GM12878 (cell line): ENCODE measurements around the gene CAMK2A. TPM values are rescaled to one million over a fixed set of nuclear protein-coding genes. Genes with fewer than 3 reads are reported as not detected.

Experiments
- ATAC-seq: fragments of 200-7000 bp; cut with Tn5 transposase; 3 replicates; pipeline ENCODE4 v1.9.1; 2020; ENCODE audit warnings: mild to moderate bottlenecking, moderate library complexity
- BruUV-seq: library from RNA; stranded (reverse); fragments of 400-500 nt; replicated peaks from 2 replicates; lab custom pipeline; 2021; lab: Mats Ljungman, UMichigan
- CTCF ChIA-PET: fragments of 300-600 bp; sonication (Branson Sonifier 250); formaldehyde crosslinking; extraction: SDS; loops from one replicate; lab custom pipeline; 2021; ENCODE audit warnings: inconsistent platforms; lab: Yijun Ruan, JAX
- POLR2A ChIA-PET: fragments of 350-600 bp; formaldehyde crosslinking; extraction: SDS; loops from one replicate; lab custom pipeline; 2021; ENCODE audit warnings: inconsistent platforms; lab: Charles Lee
- RAD21 ChIA-PET: fragments of 300-600 bp; sonication (Branson Sonifier 250); formaldehyde crosslinking; loops from one replicate; lab custom pipeline; 2023; ENCODE audit warnings: antibody characterized with exemption; ENCODE audit not compliant: unreplicated experiment; lab: Charles Lee
- SMC1A ChIA-PET: fragments of 300-600 bp; sonication (Branson Sonifier 250); formaldehyde crosslinking; loops from one replicate; lab custom pipeline; 2023; ENCODE audit not compliant: unreplicated experiment, uncharacterized antibody; lab: Charles Lee
- DNase-seq: peaks from one replicate; pipeline ENCODE4 v3.0.0-alpha.2; 2011; ENCODE audit warnings: low read depth, low spot score
- FAIRE-seq: peaks from 3 replicates; lab custom pipeline; 2011; peaks lifted over from hg19 to GRCh38; lab: Jason Lieb, UNC
- H2AFZ ChIP-seq: 2 replicates; pipeline ENCODE4 v1.6.0; 2011; ENCODE audit warnings: low read depth, low read length, control low read depth; ENCODE audit not compliant: control insufficient read depth
- H3K27ac ChIP-seq: 2 replicates; pipeline ENCODE4 v1.5.1; 2011; ENCODE audit warnings: control low read depth; ENCODE audit not compliant: control insufficient read depth, insufficient read depth
- H3K27me3 ChIP-seq, 2 experiments: replicated peaks in 1 of 2; 2 replicates each; pipeline versions ENCODE4 v1.6.0 to v1.6.1; 2011; ENCODE audit warnings: low read length in 1 of 2; ENCODE audit not compliant: control insufficient read depth in 2 of 2, insufficient read depth in 2 of 2
- H3K36me3 ChIP-seq, 2 experiments: 2 replicates each; pipeline ENCODE4 v1.5.1; 2011; ENCODE audit warnings: low read length in 1 of 2; ENCODE audit not compliant: control insufficient read depth in 2 of 2, insufficient read depth in 2 of 2
- H3K4me1 ChIP-seq: 2 replicates; pipeline ENCODE4 v1.6.1; 2011; ENCODE audit warnings: mild to moderate bottlenecking, low read length, moderate library complexity, mixed read lengths; ENCODE audit not compliant: control insufficient read depth, insufficient read depth
- H3K4me2 ChIP-seq: 2 replicates; pipeline ENCODE4 v1.6.0; 2011; ENCODE audit warnings: control low read depth; ENCODE audit not compliant: control insufficient read depth, insufficient read depth
- H3K4me3 ChIP-seq: fragments of 200-600 bp; sonication (generic); 2 replicates; pipeline ENCODE4 v1.5.1; 2016
- H3K79me2 ChIP-seq: 2 replicates; pipeline ENCODE4 v1.6.0; 2011; ENCODE audit warnings: low read length; ENCODE audit not compliant: control insufficient read depth, insufficient read depth
- H3K9ac ChIP-seq: 2 replicates; pipeline ENCODE4 v1.8.0; 2011; ENCODE audit warnings: low read length, control low read depth, mixed read lengths; ENCODE audit not compliant: control insufficient read depth, insufficient read depth
- H3K9me3 ChIP-seq: replicated peaks from 3 replicates; pipeline ENCODE4 v1.5.1; 2011; ENCODE audit warnings: mild to moderate bottlenecking, low read length; ENCODE audit not compliant: control insufficient read depth, insufficient read depth
- H4K20me1 ChIP-seq: 2 replicates; pipeline ENCODE4 v1.6.0; 2011; ENCODE audit not compliant: control insufficient read depth, insufficient read depth
- ASH2L ChIP-seq: fragments of 300-600, 200-600 bp; sonication (generic); IDR thresholded peaks from 2 replicates; pipeline ENCODE4 v1.6.1; 2017; ENCODE audit warnings: low read depth, mild to moderate bottlenecking, borderline replicate concordance
- ATF2 ChIP-seq: IDR thresholded peaks from 2 replicates; pipeline ENCODE4 v1.6.1; 2012; ENCODE audit warnings: low read length, inconsistent platforms
- ATF3 ChIP-seq: IDR thresholded peaks from 2 replicates; pipeline ENCODE4 v1.6.1; 2011; ENCODE audit warnings: low read depth, mild to moderate bottlenecking, low read length, moderate library complexity, borderline replicate concordance; ENCODE audit errors: extremely low read depth
- E2F8 ChIP-seq: fragments of 450-650 bp; IDR thresholded peaks from 2 replicates; pipeline ENCODE4 v1.6.1; 2018; ENCODE audit warnings: mild to moderate bottlenecking, low read depth, moderate library complexity; ENCODE audit not compliant: partially characterized antibody
- FOXK2 ChIP-seq: fragments of 450-650 bp; IDR thresholded peaks from 2 replicates; pipeline ENCODE4 v1.6.1; 2017; ENCODE audit warnings: mild to moderate bottlenecking, moderate library complexity
- GATAD2B ChIP-seq: fragments of 450-650 bp; conservative IDR thresholded peaks from 2 replicates; pipeline ENCODE4 v1.6.1; 2017; ENCODE audit warnings: low read depth, mild to moderate bottlenecking, moderate library complexity
- IRF5 ChIP-seq: fragments of 450-650 bp; IDR thresholded peaks from 2 replicates; pipeline ENCODE4 v1.6.1; 2017; ENCODE audit warnings: borderline replicate concordance
- NFXL1 ChIP-seq: fragments of 450-650 bp; IDR thresholded peaks from 2 replicates; pipeline ENCODE4 v1.6.1; 2017; ENCODE audit warnings: antibody characterized with exemption, mild to moderate bottlenecking, borderline replicate concordance
- SMAD5 ChIP-seq: IDR thresholded peaks from 2 replicates; pipeline ENCODE4 v1.6.1; 2016; ENCODE audit warnings: antibody characterized with exemption, low read depth
- SPI1 ChIP-seq: IDR thresholded peaks from 2 replicates; pipeline ENCODE4 v1.6.1; 2011; ENCODE audit warnings: low read depth, mild to moderate bottlenecking, low read length, moderate library complexity, borderline replicate concordance; ENCODE audit not compliant: insufficient read depth
- TBL1XR1 ChIP-seq: IDR thresholded peaks from 2 replicates; pipeline ENCODE4 v1.6.1; 2012; ENCODE audit warnings: low read depth, low read length, improper control_type of control experiment
- ZZZ3 ChIP-seq: IDR thresholded peaks from 2 replicates; pipeline ENCODE4 v1.6.1; 2011; ENCODE audit warnings: low read depth; ENCODE audit not compliant: control insufficient read depth, insufficient read length
- WGBS: methylation state at CpG from one replicate; pipeline ENCODE4 v1.1.6; 2016; ENCODE audit warnings: low lambda C conversion rate; ENCODE audit not compliant: insufficient replicate concordance, insufficient coverage; ENCODE audit errors: missing lambda C conversion rate; 5-methylcytosine and 5-hydroxymethylcytosine counted together
- in situ Hi-C: fragments of 300-500 bp; cut with MboI; formaldehyde crosslinking; loops from 9 replicates; pipeline ENCODE4 v1.14.3; 2018; ENCODE audit warnings: mixed read lengths
- intact Hi-C: fragments of 100-400 bp; cut with micrococcal nuclease; formaldehyde crosslinking; loops from one replicate; pipeline ENCODE4 v1.14.2; 2022; ENCODE audit not compliant: unreplicated experiment
- polyA plus RNA-seq, 11 experiments: library from polyadenylated mRNA; depleted of rRNA in 4 of 11; unstranded in 6 of 11; stranded (reverse) in 5 of 11; fragments of >200 nt; fragmentation: Nextera tagmentation in 4 of 11; fragmentation: Illumina TruSeq in 1 of 11; extraction: Ambion mirVana in 4 of 11; extraction: Trizol in 1 of 11; gene quantifications; 1 replicate in 1 of 11; 2 replicates in 10 of 11; pipeline versions ENCODE4 v1.2.1 to v1.2.3, GENCODE V29; 2011 to 2016; ENCODE audit warnings: inconsistent platforms in 2 of 11, missing spikeins in 2 of 11, low read depth in 1 of 11
- total RNA-seq, 4 experiments: library from RNA; depleted of rRNA in 3 of 4; stranded (reverse); fragments of >200 nt in 3 of 4; fragmentation: Illumina TruSeq in 1 of 4; extraction: Trizol in 1 of 4; gene quantifications; 2 replicates each; pipeline versions ENCODE4 v1.2.1 to v1.2.3, GENCODE V29; 2013 to 2021

The CAMK2A gene
- total and polyA plus RNA-seq, 10 of the 15 experiments (the other 5 are each of a cell fraction or from before 2014, with no cell fraction given): 0.11 TPM; not detected in 9

- DNase-seq (no peak), FAIRE-seq (no peak), ATAC-seq (no peak)
- no peak overlapping the region for H3K4me2 ChIP-seq
- WGBS: 54% methylated on average over 4 of the region's 4 CpGs
- H3K9ac ChIP-seq: no peak overlapping the region
- no peak overlapping the region for H3K27ac ChIP-seq
- TF ChIP-seq SPI1 (no peak), SMAD5 (no peak), NFXL1 (no peak), ATF2 (no peak), GATAD2B (no peak)
- no TSS peak for BruUV-seq
- no peak overlapping the region for H2AFZ ChIP-seq
- no peaks in the 10 kb centered on the region for H3K79me2 ChIP-seq
- no peaks in the 10 kb centered on the region; the same call in 1 of the 2 replicates for H4K20me1 ChIP-seq
- CTCF ChIA-PET: no interaction called here
- no peaks in the 10 kb centered on the region for H3K36me3 ChIP-seq
- RAD21 ChIA-PET: no interaction called here
- intact Hi-C loops: no loop called here
- no peaks in the 10 kb centered on the region for H3K9me3 ChIP-seq
- H3K27me3 ChIP-seq: peaks cover 0 to 9% of the 10 kb centered on the region in 2 experiments
- H3K4me1 ChIP-seq: no peaks in the 10 kb centered on the region
- H3K4me3 ChIP-seq: no peak overlapping the region
- SMC1A ChIA-PET: no interaction called here
- in situ Hi-C loops: no loop called here
- POLR2A ChIA-PET: no interaction called here
Observed at GRCh38 chr5:150306775-150307174, 17.2 kb upstream of the CAMK2A start.

- no TSS peak for BruUV-seq
- WGBS: 4% methylated on average over 1 of the region's 1 CpG
- no peaks in the 10 kb centered on the region for H3K4me1 ChIP-seq
- H3K4me2 ChIP-seq: no peak overlapping the region
- ATAC-seq (no peak), DNase-seq (no peak), FAIRE-seq (no peak)
- ChIA-PET RAD21 (no interaction called here), POLR2A (no interaction called here), SMC1A (no interaction called here), CTCF (no interaction called here)
- H2AFZ ChIP-seq: no peak overlapping the region
- intact Hi-C loops (no loop called here), in situ Hi-C loops (no loop called here)
- no peak overlapping the region for H3K9ac ChIP-seq
- no peak overlapping the region for H3K4me3 ChIP-seq
- no peak overlapping the region for H3K27ac ChIP-seq
- H3K36me3 ChIP-seq: no peaks in the 10 kb centered on the region
- H3K27me3 ChIP-seq: peaks cover 0 to 7% of the 10 kb centered on the region in 2 experiments
- no peaks in the 10 kb centered on the region for H3K9me3 ChIP-seq
- no peaks in the 10 kb centered on the region; the same call in 1 of the 2 replicates for H4K20me1 ChIP-seq
- H3K79me2 ChIP-seq: no peaks in the 10 kb centered on the region
- TF ChIP-seq ZZZ3 (no peak), TBL1XR1 (no peak), FOXK2 (no peak), SMAD5 (no peak), ATF3 (no peak), ASH2L (no peak), IRF5 (no peak), E2F8 (no peak)
Observed at GRCh38 chr5:150305557-150305956, 16.0 kb upstream of the CAMK2A start.
